ENCODE results near the gene AHI1.

AHI1 gene

GRCh38 chr6:135329851-135330803 lies 167.4 kb downstream of the AHI1 start:
- no peak for DNase-seq (ENCODE audit: low read depth in 2 of 2)

- no peak for DNase-seq (ENCODE audit: low read depth in 2 of 2)
Measured at GRCh38 chr6:135328136-135328535, 169.4 kb downstream of the AHI1 start.

- DNase-seq (ENCODE audit: low read depth in 2 of 2) = no peak
Measured at GRCh38 chr6:135325624-135326424, 171.7 kb downstream of the AHI1 start.

GRCh38 chr6:135324531-135324930 lies 173.0 kb downstream of the AHI1 start:
- no peak for DNase-seq (ENCODE audit: low read depth in 2 of 2)

- no peak for DNase-seq (ENCODE audit: low read depth in 2 of 2)
Measured at GRCh38 chr6:135323979-135324378, 173.6 kb downstream of the AHI1 start.

- DNase-seq (ENCODE audit: low read depth in 2 of 2) = no peak
Measured at GRCh38 chr6:135323202-135323668, 174.3 kb downstream of the AHI1 start.

GRCh38 chr6:135322427-135323201 lies 174.9 kb downstream of the AHI1 start:
- DNase-seq (ENCODE audit: low read depth in 2 of 2) = no peak

- DNase-seq (ENCODE audit: low read depth in 2 of 2) = no peak
Measured at GRCh38 chr6:135320721-135321621, 176.6 kb downstream of the AHI1 start.

GRCh38 chr6:135319819-135320218 lies 177.7 kb downstream of the AHI1 start:
- no peak for DNase-seq (ENCODE audit: low read depth in 2 of 2)

- DNase-seq (ENCODE audit: low read depth in 2 of 2) = no peak
Measured at GRCh38 chr6:135318738-135319469, 178.6 kb downstream of the AHI1 start.

GRCh38 chr6:135314543-135314942 lies 183.0 kb downstream of the AHI1 start:
- DNase-seq (ENCODE audit: low read depth in 2 of 2) = no peak

- DNase-seq (ENCODE audit: low read depth in 2 of 2) = no peak
Measured at GRCh38 chr6:135311446-135312200, 185.9 kb downstream of the AHI1 start.

GRCh38 chr6:135310291-135310690 lies 187.2 kb downstream of the AHI1 start:
- DNase-seq (ENCODE audit: low read depth in 2 of 2) = no peak

- no peak for DNase-seq (ENCODE audit: low read depth in 2 of 2)
Measured at GRCh38 chr6:135306740-135307420, 190.7 kb downstream of the AHI1 start.

- DNase-seq (ENCODE audit: low read depth in 2 of 2) = no peak
Measured at GRCh38 chr6:135306166-135306565, 191.4 kb downstream of the AHI1 start.

- DNase-seq (ENCODE audit: low read depth in 2 of 2) = no peak
Measured at GRCh38 chr6:135305684-135306083, 191.9 kb downstream of the AHI1 start.

GRCh38 chr6:135304883-135305282 lies 192.7 kb downstream of the AHI1 start:
- no peak for DNase-seq (ENCODE audit: low read depth in 2 of 2)

GRCh38 chr6:135301304-135301703 lies 196.2 kb downstream of the AHI1 start:
- DNase-seq (ENCODE audit: low read depth in 2 of 2) = no peak

- no peak for DNase-seq (ENCODE audit: low read depth in 2 of 2)
Measured at GRCh38 chr6:135300576-135300975, 197.0 kb downstream of the AHI1 start.

Data from fibroblast of skin of left quadriceps (primary cell).